Measurements from ENCODE around the gene SYNPR. TPM values are rescaled to one million over a fixed set of nuclear protein-coding genes. Genes with fewer than 3 reads are reported as not detected.

The SYNPR gene
- total RNA-seq, 1 donor from 2014 or later = 13.2 TPM

GRCh38 chr3:63430875-63431274, 152.8 kb downstream of the SYNPR start:
- DNase-seq (ENCODE audit: low spot score, unreplicated experiment) = no peak
- Mint-ChIP-seq H3K4me3 (ENCODE audit: low read depth) (no peak overlapping the region), H3K4me1 (ENCODE audit: low read depth) (peaks cover 44% of the 10 kb centered on the region), H3K27ac (peak overlapping the region; percentile 0), H3K9me3 (ENCODE audit: low read depth) (no peaks in the 10 kb centered on the region), H3K27me3 (no peaks in the 10 kb centered on the region), H3K36me3 (ENCODE audit: insufficient read depth) (no peaks in the 10 kb centered on the region)
- no peak for TF ChIP-seq CTCF (IDR thresholded peaks at IDR 0.05; ENCODE audit: unreplicated experiment)

- Mint-ChIP-seq H3K4me3 (ENCODE audit: low read depth) (no peak overlapping the region), H3K36me3 (ENCODE audit: insufficient read depth) (no peaks in the 10 kb centered on the region), H3K27ac (no peak overlapping the region), H3K4me1 (ENCODE audit: low read depth) (peaks cover 59% of the 10 kb centered on the region), H3K27me3 (no peaks in the 10 kb centered on the region), H3K9me3 (ENCODE audit: low read depth) (no peaks in the 10 kb centered on the region)
- TF ChIP-seq CTCF (IDR thresholded peaks at IDR 0.05; ENCODE audit: unreplicated experiment) = no peak
- DNase-seq (ENCODE audit: low spot score, unreplicated experiment) = no peak
These were observed 159.8 kb downstream of the SYNPR start for GRCh38 chr3:63437858-63438257.

GRCh38 chr3:63438826-63439371, 160.8 kb downstream of the SYNPR start:
- no peak for TF ChIP-seq CTCF (IDR thresholded peaks at IDR 0.05; ENCODE audit: unreplicated experiment)
- H3K4me3 Mint-ChIP-seq (ENCODE audit: low read depth) = no peak overlapping the region
- peak overlapping the region; percentile 30 for H3K27ac Mint-ChIP-seq
- no peak for DNase-seq (ENCODE audit: low spot score, unreplicated experiment)
- peaks cover 64% of the 10 kb centered on the region for H3K4me1 Mint-ChIP-seq (ENCODE audit: low read depth)
- H3K36me3 Mint-ChIP-seq (ENCODE audit: insufficient read depth) = no peaks in the 10 kb centered on the region
- no peaks in the 10 kb centered on the region for H3K9me3 Mint-ChIP-seq (ENCODE audit: low read depth)
- H3K27me3 Mint-ChIP-seq = no peaks in the 10 kb centered on the region

GRCh38 chr3:63441262-63441661, 163.2 kb downstream of the SYNPR start:
- no peak for DNase-seq (ENCODE audit: low spot score, unreplicated experiment)
- no peak for TF ChIP-seq CTCF (IDR thresholded peaks at IDR 0.05; ENCODE audit: unreplicated experiment)
- H3K4me1 Mint-ChIP-seq (ENCODE audit: low read depth) = peaks cover 74% of the 10 kb centered on the region
- H3K27me3 Mint-ChIP-seq = no peaks in the 10 kb centered on the region
- H3K9me3 Mint-ChIP-seq (ENCODE audit: low read depth) = no peaks in the 10 kb centered on the region
- H3K27ac Mint-ChIP-seq = peak overlapping the region; percentile 87
- H3K36me3 Mint-ChIP-seq (ENCODE audit: insufficient read depth) = no peaks in the 10 kb centered on the region
- H3K4me3 Mint-ChIP-seq (ENCODE audit: low read depth) = peak overlapping the region; percentile 39

- H3K9me3 Mint-ChIP-seq (ENCODE audit: low read depth) = no peaks in the 10 kb centered on the region
- peaks cover 77% of the 10 kb centered on the region for H3K4me1 Mint-ChIP-seq (ENCODE audit: low read depth)
- no peak for DNase-seq (ENCODE audit: low spot score, unreplicated experiment)
- no peak for TF ChIP-seq CTCF (IDR thresholded peaks at IDR 0.05; ENCODE audit: unreplicated experiment)
- H3K27me3 Mint-ChIP-seq = no peaks in the 10 kb centered on the region
- no peaks in the 10 kb centered on the region for H3K36me3 Mint-ChIP-seq (ENCODE audit: insufficient read depth)
- H3K27ac Mint-ChIP-seq = peak overlapping the region; percentile 73
- H3K4me3 Mint-ChIP-seq (ENCODE audit: low read depth) = peak overlapping the region; percentile 74
These were observed 164.8 kb downstream of the SYNPR start for GRCh38 chr3:63442918-63443317.
